Ascending aorta (tissue), 2 donors: ENCODE data around the gene GREB1L. TPM values are rescaled to one million over a fixed set of nuclear protein-coding genes. Genes with fewer than 3 reads are reported as not detected.

Experiments used
- DNase-seq, 2 donors: peaks; one replicate each; pipeline ENCODE4 v3.0.0-alpha.2; 2019; ENCODE audit warnings: low spot score in 2 of 2
- H3K27ac ChIP-seq, 2 donors: fragments of 200-600 bp; sonication (generic); one replicate each; pipeline ENCODE4 v1.5.1; 2016 to 2017; ENCODE audit warnings: mild to moderate bottlenecking in 1 of 2
- H3K27me3 ChIP-seq: fragments of 200-600 bp; sonication (generic); one replicate; pipeline ENCODE4 v1.5.1; 2017
- H3K36me3 ChIP-seq, 2 donors: fragments of 200-600 bp; sonication (generic); one replicate each; pipeline ENCODE4 v1.5.1; 2016
- H3K4me1 ChIP-seq, 2 donors: fragments of 200-600 bp; sonication (generic); one replicate each; pipeline ENCODE4 v1.5.1; 2016 to 2017; ENCODE audit warnings: mild to moderate bottlenecking in 1 of 2
- H3K4me3 ChIP-seq, 2 donors: fragments of 200-600 bp; sonication (generic); one replicate each; pipeline ENCODE4 v1.5.1; 2016 to 2017; ENCODE audit warnings: mild to moderate bottlenecking in 1 of 2
- H3K9me3 ChIP-seq, 2 donors: fragments of 200-600 bp; sonication (generic); one replicate each; pipeline ENCODE4 v1.5.1; 2016
- intact Hi-C: fragments of 100-400 bp; cut with DNase I; formaldehyde crosslinking; loops from one replicate; pipeline ENCODE4 v1.15.1; 2023
- total RNA-seq: library from RNA; depleted of rRNA; stranded (reverse); fragments of >200 nt; gene quantifications from one replicate; pipeline ENCODE4 v1.1.0, GENCODE V29; 2016
- TF ChIP-seq, protein P1 (sequence below), 3 experiments: fragments of 200-600 bp in 2 of 3; fragments of 450-650 bp in 1 of 3; sonication (generic) in 2 of 3; IDR thresholded peaks; one replicate each; pipeline ENCODE4 v1.5.1; 2016 to 2019; ENCODE audit warnings: antibody characterized with exemption in 3 of 3, mild to moderate bottlenecking in 1 of 3, moderate library complexity in 1 of 3

The GREB1L gene
- total RNA-seq, 1 donor from 2014 or later: 2.2 TPM

DNA sequence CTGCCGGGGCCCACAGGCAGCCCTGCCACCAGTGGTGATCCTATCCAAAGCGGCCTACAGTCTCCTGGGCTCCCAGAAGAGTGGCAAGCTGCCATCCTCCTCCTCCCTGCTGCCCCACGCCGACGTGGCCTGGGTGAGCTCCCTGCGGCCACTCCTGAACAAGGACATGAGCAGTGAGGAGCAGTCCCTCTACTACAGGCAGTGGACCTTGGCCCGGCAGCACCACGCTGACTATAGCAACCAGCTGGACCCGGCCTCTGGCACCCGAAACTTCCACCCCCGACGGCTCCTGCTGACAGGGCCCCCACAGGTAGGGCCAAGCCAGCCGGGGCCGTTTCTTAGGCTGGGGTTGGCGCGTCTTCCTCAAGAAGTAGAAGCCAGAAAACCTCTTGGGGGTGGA, 258.0 kb downstream of the GREB1L start:
- TF ChIP-seq, protein P1, sequence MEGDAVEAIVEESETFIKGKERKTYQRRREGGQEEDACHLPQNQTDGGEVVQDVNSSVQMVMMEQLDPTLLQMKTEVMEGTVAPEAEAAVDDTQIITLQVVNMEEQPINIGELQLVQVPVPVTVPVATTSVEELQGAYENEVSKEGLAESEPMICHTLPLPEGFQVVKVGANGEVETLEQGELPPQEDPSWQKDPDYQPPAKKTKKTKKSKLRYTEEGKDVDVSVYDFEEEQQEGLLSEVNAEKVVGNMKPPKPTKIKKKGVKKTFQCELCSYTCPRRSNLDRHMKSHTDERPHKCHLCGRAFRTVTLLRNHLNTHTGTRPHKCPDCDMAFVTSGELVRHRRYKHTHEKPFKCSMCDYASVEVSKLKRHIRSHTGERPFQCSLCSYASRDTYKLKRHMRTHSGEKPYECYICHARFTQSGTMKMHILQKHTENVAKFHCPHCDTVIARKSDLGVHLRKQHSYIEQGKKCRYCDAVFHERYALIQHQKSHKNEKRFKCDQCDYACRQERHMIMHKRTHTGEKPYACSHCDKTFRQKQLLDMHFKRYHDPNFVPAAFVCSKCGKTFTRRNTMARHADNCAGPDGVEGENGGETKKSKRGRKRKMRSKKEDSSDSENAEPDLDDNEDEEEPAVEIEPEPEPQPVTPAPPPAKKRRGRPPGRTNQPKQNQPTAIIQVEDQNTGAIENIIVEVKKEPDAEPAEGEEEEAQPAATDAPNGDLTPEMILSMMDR (IDR thresholded peaks at IDR 0.05): no peak
- H3K4me3 ChIP-seq: no peak overlapping the region
- H3K9me3 ChIP-seq: no peaks in the 10 kb centered on the region
- intact Hi-C loops: loop anchor here (10.0 kb wide), 1 partner anchor 305 kb away; no protein-coding TSS in a partner anchor
- H3K27ac ChIP-seq: no peak overlapping the region
- peaks cover 0 to 9% of the 10 kb centered on the region in 2 donors for H3K36me3 ChIP-seq
- no peaks in the 10 kb centered on the region for H3K4me1 ChIP-seq
- DNase-seq: no peak
- H3K27me3 ChIP-seq: no peaks in the 10 kb centered on the region

DNA sequence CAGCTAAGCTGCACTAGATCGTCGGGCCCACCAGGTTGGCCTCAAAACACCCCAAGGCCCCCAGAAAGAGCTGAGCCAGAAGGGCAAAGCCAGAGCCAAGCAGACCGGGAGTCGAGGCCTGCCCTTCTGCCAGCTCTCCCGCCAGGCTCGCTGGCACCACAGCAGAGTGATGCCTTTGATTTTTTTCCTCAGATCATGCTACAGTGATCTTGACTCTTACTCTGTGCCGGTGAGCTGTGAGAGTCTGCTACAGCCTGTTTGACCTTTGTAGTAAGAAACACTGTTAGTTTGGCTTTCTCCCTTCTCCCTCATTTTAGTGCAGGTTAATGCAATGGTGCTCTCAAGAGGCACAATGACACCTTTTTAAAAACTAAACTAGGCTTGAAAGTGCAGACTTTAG, 260.6 kb downstream of the GREB1L start:
- Histone ChIP-seq H3K4me1 (no peaks in the 10 kb centered on the region), H3K4me3 (no peak overlapping the region), H3K9me3 (no peaks in the 10 kb centered on the region), H3K27me3 (no peaks in the 10 kb centered on the region), H3K27ac (no peak overlapping the region), H3K36me3 (peaks cover 0 to 8% of the 10 kb centered on the region in 2 donors)
- intact Hi-C loops: loop anchor here (10.0 kb wide), 1 partner anchor 308 kb away; no protein-coding TSS in a partner anchor
- TF ChIP-seq, protein P1 (IDR thresholded peaks at IDR 0.05): no peak
- no peak for DNase-seq

DNA sequence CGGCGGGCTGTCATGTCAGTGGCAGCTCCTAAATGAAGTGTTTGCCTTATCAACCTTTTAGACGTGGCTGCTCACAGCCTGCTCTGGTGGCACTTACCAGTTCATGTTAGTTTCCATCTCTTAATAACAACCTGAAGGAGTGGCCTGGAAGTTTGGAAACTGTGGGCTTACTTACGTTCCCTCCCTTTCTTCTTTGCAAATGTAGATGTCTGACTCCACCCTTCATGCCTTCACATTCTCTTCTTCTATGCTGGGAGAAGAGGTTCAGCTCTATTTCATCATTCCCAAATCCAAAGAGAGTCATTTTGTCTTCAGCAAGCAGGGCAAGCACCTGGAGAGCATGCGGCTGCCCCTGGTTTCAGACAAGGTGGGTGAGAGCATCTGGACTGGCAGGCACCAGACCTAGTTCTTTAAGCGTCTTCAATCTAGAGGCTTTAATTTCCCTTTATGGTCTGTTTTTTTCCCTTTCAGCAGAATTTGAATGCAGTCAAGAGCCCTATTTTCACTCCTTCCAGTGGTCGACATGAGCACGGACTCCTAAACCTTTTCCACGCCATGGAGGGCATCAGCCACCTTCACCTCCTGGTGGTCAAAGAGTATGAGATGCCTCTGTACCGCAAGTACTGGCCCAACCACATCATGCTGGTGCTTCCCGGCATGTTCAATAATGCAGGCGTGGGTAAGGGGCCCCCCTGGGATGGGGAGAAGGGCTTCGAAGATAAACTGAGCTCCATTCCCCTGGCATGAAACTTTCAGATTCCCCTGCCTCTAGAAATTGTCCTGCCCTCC, 266.1 kb downstream of the GREB1L start:
- no peak overlapping the region for H3K27ac ChIP-seq
- no peaks in the 10 kb centered on the region for H3K27me3 ChIP-seq
- peaks cover under 1 to 20% of the 10 kb centered on the region in 2 donors for H3K36me3 ChIP-seq
- no peaks in the 10 kb centered on the region for H3K9me3 ChIP-seq
- TF ChIP-seq, protein P1 (IDR thresholded peaks at IDR 0.05): no peak
- H3K4me1 ChIP-seq: no peaks in the 10 kb centered on the region
- DNase-seq: no peak
- intact Hi-C loops: loop anchor here (10.0 kb wide), 1 partner anchor 313 kb away; no protein-coding TSS in a partner anchor
- no peak overlapping the region for H3K4me3 ChIP-seq

DNA sequence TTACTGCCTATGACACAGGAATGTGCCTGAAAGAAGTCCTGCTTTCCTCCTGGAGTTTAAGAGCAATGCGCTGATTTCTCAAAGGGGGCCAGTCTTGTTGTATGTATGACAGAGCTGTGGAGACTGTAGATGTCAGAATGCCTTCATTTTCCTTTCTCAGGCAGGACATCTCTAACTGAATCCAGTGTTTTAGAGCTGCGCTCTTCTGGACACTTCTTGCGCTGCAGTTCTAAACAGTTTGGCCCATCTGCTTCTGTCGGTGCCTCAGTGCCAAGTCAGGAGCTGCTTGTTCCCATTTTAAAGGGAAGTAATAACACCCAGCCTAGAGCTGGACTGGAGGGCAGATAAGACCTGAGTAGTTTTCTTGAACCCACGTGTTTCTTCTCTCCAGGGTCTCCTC, 267.0 kb downstream of the GREB1L start:
- Histone ChIP-seq H3K9me3 (no peaks in the 10 kb centered on the region), H3K4me3 (no peak overlapping the region), H3K27me3 (no peaks in the 10 kb centered on the region), H3K27ac (no peak overlapping the region), H3K36me3 (peaks cover 10 to 30% of the 10 kb centered on the region in 2 donors), H3K4me1 (no peaks in the 10 kb centered on the region)
- no peak for DNase-seq
- TF ChIP-seq, protein P1 (IDR thresholded peaks at IDR 0.05): no peak
- intact Hi-C loops: loop anchor here (10.0 kb wide), 1 partner anchor 314 kb away; no protein-coding TSS in a partner anchor

DNA sequence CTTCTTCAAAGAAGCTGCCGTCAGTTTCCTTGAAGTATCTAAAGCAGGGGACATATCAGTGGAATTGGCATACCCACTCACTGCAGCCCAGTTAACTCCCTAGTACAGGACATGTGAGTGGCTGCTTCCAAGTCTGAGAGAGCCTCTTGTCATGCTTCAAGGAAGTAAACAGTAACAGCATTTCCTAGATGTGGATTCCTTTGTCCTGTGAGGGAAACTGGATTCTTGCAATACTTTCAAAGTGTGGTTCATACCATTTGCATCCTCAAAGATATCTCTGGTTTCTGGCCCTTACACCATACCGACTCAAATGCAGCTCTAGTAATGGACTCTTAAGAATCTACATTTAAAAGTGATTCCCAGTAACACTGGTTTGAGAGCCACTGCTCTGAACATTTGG, 271.3 kb downstream of the GREB1L start:
- no peaks in the 10 kb centered on the region for H3K27me3 ChIP-seq
- no peaks in the 10 kb centered on the region for H3K9me3 ChIP-seq
- no peak for DNase-seq
- TF ChIP-seq, protein P1 (IDR thresholded peaks at IDR 0.05): no peak
- no peak overlapping the region for H3K4me3 ChIP-seq
- intact Hi-C loops: no loop called here
- no peaks in the 10 kb centered on the region for H3K4me1 ChIP-seq
- no peak overlapping the region for H3K27ac ChIP-seq
- peaks cover 10 to 32% of the 10 kb centered on the region in 2 donors for H3K36me3 ChIP-seq
